Lower lobe of right lung (tissue), 2 donors: Measurements from ENCODE around the gene ZNF680. TPM values are rescaled to one million over a fixed set of nuclear protein-coding genes. Genes with fewer than 3 reads are reported as not detected.

ENCODE experiments used
- ATAC-seq, 2 donors: fragments of 200-7000 bp; cut with Tn5 transposase; one replicate each; pipeline ENCODE4 v1.9.1; 2020 to 2022; ENCODE audit warnings: mild to moderate bottlenecking in 2 of 2, moderate library complexity in 2 of 2
- DNase-seq: peaks from one replicate; pipeline ENCODE4 v3.0.0-alpha.2; 2020
- H3K27ac ChIP-seq: fragments of 200-600 bp; one replicate; pipeline ENCODE4 v1.8.0; 2022
- H3K27me3 ChIP-seq: fragments of 200-600 bp; one replicate; pipeline ENCODE4 v1.8.0; 2022; ENCODE audit warnings: low read depth
- H3K36me3 ChIP-seq: fragments of 200-600 bp; one replicate; pipeline ENCODE4 v1.8.0; 2022; ENCODE audit warnings: mild to moderate bottlenecking
- H3K4me1 ChIP-seq: fragments of 200-600 bp; one replicate; pipeline ENCODE4 v1.8.0; 2022
- H3K4me3 ChIP-seq: fragments of 200-600 bp; one replicate; pipeline ENCODE4 v1.8.0; 2022; ENCODE audit warnings: mild to moderate bottlenecking
- H3K9me3 ChIP-seq: fragments of 200-600 bp; one replicate; pipeline ENCODE4 v1.8.0; 2022
- CTCF ChIP-seq: fragments of 200-600 bp; IDR thresholded peaks from one replicate; pipeline ENCODE4 v1.8.0; 2022; ENCODE audit warnings: antibody characterized with exemption, mild to moderate bottlenecking
- intact Hi-C: fragments of 100-400 bp; cut with DNase I; formaldehyde crosslinking; loops from one replicate; pipeline ENCODE4 v1.11.0; 2022
- total RNA-seq: library from RNA; stranded (reverse); fragmentation: NEBNext Ultra II Directional; extraction: Animal tissue kit (Norgen Biotek cat#: 25700); gene quantifications from one replicate; pipeline ENCODE4 v1.2.1, GENCODE V29; 2021
- donor health status: DM: no; HTN: yes; CAD: no; lungs with severe emphysema.

ZNF680 gene
- total RNA-seq, 1 donor from 2014 or later: 13.6 TPM

GRCh38 chr7:64606385-64606784 lies 43.5 kb upstream of the ZNF680 start:
- Histone ChIP-seq H3K4me1 (no peaks in the 10 kb centered on the region), H3K9me3 (no peaks in the 10 kb centered on the region), H3K36me3 (no peaks in the 10 kb centered on the region), H3K27me3 (no peaks in the 10 kb centered on the region), H3K4me3 (no peak overlapping the region), H3K27ac (no peak overlapping the region)
- intact Hi-C loops: no loop called here
- TF ChIP-seq CTCF: no peak
- ATAC-seq (no peak), DNase-seq (no peak)

GRCh38 chr7:64603271-64603670 lies 40.4 kb upstream of the ZNF680 start:
- H3K4me3 ChIP-seq: no peak overlapping the region
- H3K27me3 ChIP-seq: no peaks in the 10 kb centered on the region
- H3K9me3 ChIP-seq: no peaks in the 10 kb centered on the region
- intact Hi-C loops: no loop called here
- no peaks in the 10 kb centered on the region for H3K4me1 ChIP-seq
- no peak overlapping the region for H3K27ac ChIP-seq
- DNase-seq (no peak), ATAC-seq (no peak)
- no peaks in the 10 kb centered on the region for H3K36me3 ChIP-seq
- no peak for TF ChIP-seq CTCF

GRCh38 chr7:64602518-64602917 lies 39.6 kb upstream of the ZNF680 start:
- no peak for TF ChIP-seq CTCF
- H3K27ac ChIP-seq: no peak overlapping the region
- H3K27me3 ChIP-seq: no peaks in the 10 kb centered on the region
- ATAC-seq (no peak), DNase-seq (no peak)
- H3K4me1 ChIP-seq: no peaks in the 10 kb centered on the region
- no peaks in the 10 kb centered on the region for H3K36me3 ChIP-seq
- intact Hi-C loops: no loop called here
- H3K4me3 ChIP-seq: no peak overlapping the region
- H3K9me3 ChIP-seq: no peaks in the 10 kb centered on the region

- Histone ChIP-seq H3K27ac (no peak overlapping the region), H3K4me3 (no peak overlapping the region), H3K36me3 (no peaks in the 10 kb centered on the region), H3K4me1 (no peaks in the 10 kb centered on the region), H3K9me3 (no peaks in the 10 kb centered on the region), H3K27me3 (no peaks in the 10 kb centered on the region)
- DNase-seq (no peak), ATAC-seq (no peak)
- intact Hi-C loops: no loop called here
- TF ChIP-seq CTCF: no peak
These were observed 39.2 kb upstream of the ZNF680 start for GRCh38 chr7:64602086-64602485.

- Histone ChIP-seq H3K4me3 (no peak overlapping the region), H3K4me1 (no peaks in the 10 kb centered on the region), H3K27me3 (no peaks in the 10 kb centered on the region), H3K36me3 (no peaks in the 10 kb centered on the region), H3K9me3 (no peaks in the 10 kb centered on the region), H3K27ac (no peak overlapping the region)
- TF ChIP-seq CTCF: no peak
- DNase-seq: no peak
- intact Hi-C loops: no loop called here
- ATAC-seq: no peak
These were observed 36.5 kb upstream of the ZNF680 start for GRCh38 chr7:64599359-64599758.

GRCh38 chr7:64590971-64591370 lies 28.1 kb upstream of the ZNF680 start:
- no peak for TF ChIP-seq CTCF
- intact Hi-C loops: no loop called here
- Histone ChIP-seq H3K4me3 (no peak overlapping the region), H3K36me3 (no peaks in the 10 kb centered on the region), H3K4me1 (no peaks in the 10 kb centered on the region), H3K27ac (no peak overlapping the region), H3K27me3 (no peaks in the 10 kb centered on the region), H3K9me3 (no peaks in the 10 kb centered on the region)
- DNase-seq: no peak
- ATAC-seq: no peak
